NCI-H2081 treated with DMSO at 0.1 percent for 48 hours (cell line): ENCODE results near the gene MMP26.
"Not testable (repeated sequence)": the region's sequence is repeated elsewhere in the genome, so short reads cannot be mapped to it uniquely, and the experiment has no call there.

Experiments
- DNase-seq: peaks from one replicate; lab custom pipeline; 2025; lab: John Stamatoyannopoulos, UW

The MMP26 gene

DNA sequence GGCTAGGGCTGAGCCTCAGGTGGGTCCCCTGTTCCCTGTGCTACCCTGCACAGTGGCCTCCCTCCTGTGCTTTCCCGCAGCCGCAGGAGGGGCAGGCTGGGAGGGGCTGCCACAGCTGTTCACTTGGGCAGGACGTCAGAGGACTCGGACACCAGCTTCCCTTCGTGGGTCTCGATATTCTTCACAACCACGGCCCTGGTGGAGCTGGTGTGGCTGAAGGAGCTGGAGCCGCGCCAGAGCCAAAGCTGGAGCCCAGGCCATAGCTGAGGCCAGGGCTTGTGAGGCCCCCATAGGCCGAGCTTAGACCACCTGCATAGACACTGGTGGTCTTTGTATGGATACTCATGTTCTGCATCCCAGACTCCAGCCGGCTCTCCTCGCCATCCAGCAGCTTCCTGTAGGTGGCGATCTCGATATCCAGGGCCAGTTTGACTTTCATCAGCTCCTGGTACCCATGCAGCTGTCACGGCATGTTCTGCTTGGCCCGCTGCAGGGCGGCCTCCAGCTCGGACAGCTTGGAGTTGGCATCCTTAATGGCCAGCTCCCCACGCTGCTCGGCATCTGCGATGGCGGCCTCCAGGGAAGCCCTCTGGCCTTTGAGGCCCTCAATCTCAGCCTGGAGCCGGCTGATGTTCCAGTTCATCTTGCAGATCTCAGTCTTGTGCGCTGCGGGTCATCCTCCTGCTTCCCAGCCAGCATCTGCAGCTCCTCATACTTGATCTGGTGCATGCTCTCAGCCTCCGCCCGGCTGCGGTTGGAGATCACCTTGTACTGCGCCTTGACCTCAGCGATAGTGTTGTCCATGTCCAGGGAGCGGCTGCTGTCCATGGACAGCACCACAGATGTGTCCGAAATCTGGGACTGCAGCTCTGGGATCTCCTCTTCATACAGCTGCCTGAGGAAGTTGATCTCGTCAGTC lies 18.3 kb downstream of the MMP26 start:
- not testable (repeated sequence) for DNase-seq

DNA sequence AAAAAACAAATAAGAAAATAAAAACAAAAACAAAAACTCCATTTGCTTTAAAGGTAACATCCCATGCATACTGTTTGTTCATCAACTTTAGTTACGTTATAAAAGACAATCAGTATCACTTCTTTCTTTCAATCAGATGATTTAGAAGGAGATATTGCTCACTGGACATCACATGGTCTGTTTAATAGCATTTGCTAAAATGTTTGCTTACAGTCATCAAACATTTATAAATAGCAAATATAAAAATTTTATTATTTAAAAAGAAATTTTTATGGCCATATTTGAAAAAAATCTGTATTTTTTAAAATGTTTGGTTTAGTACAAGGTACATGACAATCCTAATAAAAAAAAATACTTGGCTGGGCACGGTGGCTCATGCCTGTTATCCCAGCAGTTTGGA lies 22.6 kb downstream of the MMP26 start:
- no peak for DNase-seq

DNA sequence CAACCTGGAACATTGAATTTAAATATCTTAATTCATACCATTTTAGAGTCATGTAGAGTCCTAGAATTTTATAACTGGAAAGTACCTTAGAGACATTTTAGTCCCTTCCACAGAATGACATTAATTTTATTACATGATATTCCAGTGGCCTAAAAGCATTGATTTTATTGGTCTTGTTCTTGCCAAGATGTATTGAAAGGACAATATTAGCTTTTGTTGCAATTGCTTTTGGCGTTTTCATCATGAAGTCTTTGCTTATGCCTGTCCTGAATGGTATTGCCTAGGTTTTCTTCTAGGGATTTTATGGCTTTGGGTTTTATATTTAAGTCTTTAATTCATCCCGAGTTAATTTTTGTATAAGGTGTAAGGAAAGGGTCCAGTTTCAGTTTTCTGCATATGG lies 36.2 kb downstream of the MMP26 start:
- no peak for DNase-seq

DNA sequence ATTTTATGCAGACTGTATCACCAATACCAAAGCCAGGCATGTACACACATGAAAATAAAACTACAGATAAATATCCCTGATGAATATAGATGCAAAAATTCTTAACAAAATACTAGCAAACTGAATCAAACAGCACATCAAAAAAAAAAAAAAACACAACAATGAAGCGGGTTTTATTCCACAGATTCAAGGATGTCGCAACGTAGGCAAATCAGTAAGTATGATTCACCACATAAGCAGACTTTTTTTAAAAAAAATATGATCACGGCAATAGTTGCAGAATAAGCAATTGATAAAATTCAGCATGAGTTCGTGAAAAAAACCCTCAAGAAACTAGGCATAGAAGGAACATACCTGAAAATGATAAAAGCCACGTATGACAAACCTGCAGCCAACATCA lies 43.9 kb downstream of the MMP26 start:
- DNase-seq, result no peak

DNA sequence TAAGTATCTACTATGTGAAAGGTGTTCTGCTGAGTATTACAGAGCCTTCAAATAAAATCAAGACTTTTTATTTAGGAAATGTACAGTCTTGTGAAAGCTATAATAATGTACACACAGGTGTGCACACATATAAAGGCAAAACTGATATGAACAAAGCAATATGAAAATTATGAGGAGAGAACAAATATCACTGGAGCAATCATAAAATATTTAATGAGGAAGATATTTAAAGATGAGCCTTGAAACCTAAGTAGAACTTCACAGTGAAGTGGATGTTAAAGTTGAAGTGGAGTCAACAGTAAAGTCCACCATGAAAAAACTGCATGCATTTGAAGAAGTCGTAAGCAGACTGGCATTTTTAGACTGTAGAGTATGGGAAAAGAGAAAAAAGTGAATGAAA lies 46.6 kb downstream of the MMP26 start:
- no peak for DNase-seq
